GM12878 (cell line): ENCODE measurements around the gene MED13L. TPM values are rescaled to one million over a fixed set of nuclear protein-coding genes. Genes with fewer than 3 reads are reported as not detected.

Experiments used
- ATAC-seq: fragments of 200-7000 bp; cut with Tn5 transposase; 3 replicates; pipeline ENCODE4 v1.9.1; 2020; ENCODE audit warnings: mild to moderate bottlenecking, moderate library complexity
- BruUV-seq: library from RNA; stranded (reverse); fragments of 400-500 nt; replicated peaks from 2 replicates; lab custom pipeline; 2021; lab: Mats Ljungman, UMichigan
- CTCF ChIA-PET: fragments of 300-600 bp; sonication (Branson Sonifier 250); formaldehyde crosslinking; extraction: SDS; loops from one replicate; lab custom pipeline; 2021; ENCODE audit warnings: inconsistent platforms; lab: Yijun Ruan, JAX
- POLR2A ChIA-PET: fragments of 350-600 bp; formaldehyde crosslinking; extraction: SDS; loops from one replicate; lab custom pipeline; 2021; ENCODE audit warnings: inconsistent platforms; lab: Charles Lee
- RAD21 ChIA-PET: fragments of 300-600 bp; sonication (Branson Sonifier 250); formaldehyde crosslinking; loops from one replicate; lab custom pipeline; 2023; ENCODE audit warnings: antibody characterized with exemption; ENCODE audit not compliant: unreplicated experiment; lab: Charles Lee
- SMC1A ChIA-PET: fragments of 300-600 bp; sonication (Branson Sonifier 250); formaldehyde crosslinking; loops from one replicate; lab custom pipeline; 2023; ENCODE audit not compliant: unreplicated experiment, uncharacterized antibody; lab: Charles Lee
- DNase-seq: peaks from one replicate; pipeline ENCODE4 v3.0.0-alpha.2; 2011; ENCODE audit warnings: low read depth, low spot score
- FAIRE-seq: peaks from 3 replicates; lab custom pipeline; 2011; peaks lifted over from hg19 to GRCh38; lab: Jason Lieb, UNC
- H2AFZ ChIP-seq: 2 replicates; pipeline ENCODE4 v1.6.0; 2011; ENCODE audit warnings: low read depth, low read length, control low read depth; ENCODE audit not compliant: control insufficient read depth
- H3K27ac ChIP-seq: 2 replicates; pipeline ENCODE4 v1.5.1; 2011; ENCODE audit warnings: control low read depth; ENCODE audit not compliant: control insufficient read depth, insufficient read depth
- H3K27me3 ChIP-seq, 2 experiments: replicated peaks in 1 of 2; 2 replicates each; pipeline versions ENCODE4 v1.6.0 to v1.6.1; 2011; ENCODE audit warnings: low read length in 1 of 2; ENCODE audit not compliant: control insufficient read depth in 2 of 2, insufficient read depth in 2 of 2
- H3K36me3 ChIP-seq, 2 experiments: 2 replicates each; pipeline ENCODE4 v1.5.1; 2011; ENCODE audit warnings: low read length in 1 of 2; ENCODE audit not compliant: control insufficient read depth in 2 of 2, insufficient read depth in 2 of 2
- H3K4me1 ChIP-seq: 2 replicates; pipeline ENCODE4 v1.6.1; 2011; ENCODE audit warnings: mild to moderate bottlenecking, low read length, moderate library complexity, mixed read lengths; ENCODE audit not compliant: control insufficient read depth, insufficient read depth
- H3K4me2 ChIP-seq: 2 replicates; pipeline ENCODE4 v1.6.0; 2011; ENCODE audit warnings: control low read depth; ENCODE audit not compliant: control insufficient read depth, insufficient read depth
- H3K4me3 ChIP-seq: fragments of 200-600 bp; sonication (generic); 2 replicates; pipeline ENCODE4 v1.5.1; 2016
- H3K79me2 ChIP-seq: 2 replicates; pipeline ENCODE4 v1.6.0; 2011; ENCODE audit warnings: low read length; ENCODE audit not compliant: control insufficient read depth, insufficient read depth
- H3K9ac ChIP-seq: 2 replicates; pipeline ENCODE4 v1.8.0; 2011; ENCODE audit warnings: low read length, control low read depth, mixed read lengths; ENCODE audit not compliant: control insufficient read depth, insufficient read depth
- H3K9me3 ChIP-seq: replicated peaks from 3 replicates; pipeline ENCODE4 v1.5.1; 2011; ENCODE audit warnings: mild to moderate bottlenecking, low read length; ENCODE audit not compliant: control insufficient read depth, insufficient read depth
- H4K20me1 ChIP-seq: 2 replicates; pipeline ENCODE4 v1.6.0; 2011; ENCODE audit not compliant: control insufficient read depth, insufficient read depth
- ATF7 ChIP-seq: fragments of 450-650 bp; IDR thresholded peaks from 2 replicates; pipeline ENCODE4 v1.6.1; 2016; ENCODE audit warnings: low read depth, mild to moderate bottlenecking
- BACH1 ChIP-seq: fragments of 450-650 bp; IDR thresholded peaks from 2 replicates; pipeline ENCODE4 v1.6.1; 2017; ENCODE audit warnings: mild to moderate bottlenecking, borderline replicate concordance
- CBX3 ChIP-seq: fragments of 200-600 bp; sonication (generic); IDR thresholded peaks from 2 replicates; pipeline ENCODE4 v1.6.1; 2016; ENCODE audit warnings: low read depth, borderline replicate concordance
- CREM ChIP-seq: IDR thresholded peaks from 2 replicates; pipeline ENCODE4 v1.6.1; 2014; ENCODE audit warnings: antibody characterized with exemption, low read depth
- ESRRA ChIP-seq: IDR thresholded peaks from 2 replicates; pipeline ENCODE4 v1.6.1; 2012; ENCODE audit warnings: mild to moderate bottlenecking, low read length, improper control_type of control experiment
- GATAD2B ChIP-seq: fragments of 450-650 bp; conservative IDR thresholded peaks from 2 replicates; pipeline ENCODE4 v1.6.1; 2017; ENCODE audit warnings: low read depth, mild to moderate bottlenecking, moderate library complexity
- HCFC1 ChIP-seq: fragments of 150-350 bp; IDR thresholded peaks from 2 replicates; pipeline ENCODE4 v1.6.1; 2014; ENCODE audit warnings: low read length
- IKZF2 ChIP-seq, 2 experiments: fragments of 450-650 bp; IDR thresholded peaks; 2 replicates each; pipeline ENCODE4 v1.6.1; 2017; ENCODE audit warnings: mild to moderate bottlenecking in 2 of 2, moderate library complexity in 2 of 2
- NFXL1 ChIP-seq: fragments of 450-650 bp; IDR thresholded peaks from 2 replicates; pipeline ENCODE4 v1.6.1; 2017; ENCODE audit warnings: antibody characterized with exemption, mild to moderate bottlenecking, borderline replicate concordance
- POLR2AphosphoS5 ChIP-seq: IDR thresholded peaks from 2 replicates; pipeline ENCODE4 v1.6.1; 2011; ENCODE audit warnings: mild to moderate bottlenecking, low read length, inconsistent platforms
- RAD51 ChIP-seq: fragments of 450-650 bp; IDR thresholded peaks from 2 replicates; pipeline ENCODE4 v1.6.1; 2016; ENCODE audit warnings: moderate library complexity, mild to moderate bottlenecking, inconsistent platforms
- TCF7 ChIP-seq: IDR thresholded peaks from 2 replicates; pipeline ENCODE4 v1.6.1; 2014; ENCODE audit warnings: antibody characterized with exemption, borderline replicate concordance
- WGBS: methylation state at CpG from one replicate; pipeline ENCODE4 v1.1.6; 2016; ENCODE audit warnings: low lambda C conversion rate; ENCODE audit not compliant: insufficient replicate concordance, insufficient coverage; ENCODE audit errors: missing lambda C conversion rate; 5-methylcytosine and 5-hydroxymethylcytosine counted together
- in situ Hi-C: fragments of 300-500 bp; cut with MboI; formaldehyde crosslinking; loops from 9 replicates; pipeline ENCODE4 v1.14.3; 2018; ENCODE audit warnings: mixed read lengths
- intact Hi-C: fragments of 100-400 bp; cut with micrococcal nuclease; formaldehyde crosslinking; loops from one replicate; pipeline ENCODE4 v1.14.2; 2022; ENCODE audit not compliant: unreplicated experiment
- polyA plus RNA-seq, 11 experiments: library from polyadenylated mRNA; depleted of rRNA in 4 of 11; unstranded in 6 of 11; stranded (reverse) in 5 of 11; fragments of >200 nt; fragmentation: Nextera tagmentation in 4 of 11; fragmentation: Illumina TruSeq in 1 of 11; extraction: Ambion mirVana in 4 of 11; extraction: Trizol in 1 of 11; gene quantifications; 1 replicate in 1 of 11; 2 replicates in 10 of 11; pipeline versions ENCODE4 v1.2.1 to v1.2.3, GENCODE V29; 2011 to 2016; ENCODE audit warnings: inconsistent platforms in 2 of 11, missing spikeins in 2 of 11, low read depth in 1 of 11
- total RNA-seq, 4 experiments: library from RNA; depleted of rRNA in 3 of 4; stranded (reverse); fragments of >200 nt in 3 of 4; fragmentation: Illumina TruSeq in 1 of 4; extraction: Trizol in 1 of 4; gene quantifications; 2 replicates each; pipeline versions ENCODE4 v1.2.1 to v1.2.3, GENCODE V29; 2013 to 2021
- TF ChIP-seq, protein P1 (sequence below): fragments of 450-650 bp; IDR thresholded peaks from 2 replicates; pipeline ENCODE4 v1.6.1; 2018; ENCODE audit warnings: borderline replicate concordance, mild to moderate bottlenecking; ENCODE audit not compliant: partially characterized antibody
- TF ChIP-seq, protein P2 (sequence below): fragments of 450-650 bp; formaldehyde crosslinking; IDR thresholded peaks from 2 replicates; pipeline ENCODE4 v1.5.0; 2022; ENCODE audit warnings: mild to moderate bottlenecking, missing genetic modification characterization
- TF ChIP-seq, protein P3 (sequence below), 3 experiments: IDR thresholded peaks in 2 of 3; conservative IDR thresholded peaks in 1 of 3; 2 replicates each; pipeline ENCODE4 v1.5.1; 2011; ENCODE audit warnings: low read depth in 3 of 3, low read length in 3 of 3, mild to moderate bottlenecking in 3 of 3, control low read depth in 2 of 3, moderate library complexity in 2 of 3, inconsistent platforms in 1 of 3, mixed read lengths in 1 of 3; ENCODE audit not compliant: control insufficient read depth in 2 of 3, insufficient read depth in 1 of 3; ENCODE audit errors: extremely low read depth in 1 of 3
- TF ChIP-seq, protein P4 (sequence below): IDR thresholded peaks from 2 replicates; pipeline ENCODE4 v1.6.1; 2011; ENCODE audit warnings: mild to moderate bottlenecking, low read depth, low read length, moderate library complexity; ENCODE audit not compliant: insufficient replicate concordance

Gene MED13L
- total and polyA plus RNA-seq, 10 of the 15 experiments (the other 5 are each of a cell fraction or from before 2014, with no cell fraction given), result 3.7 to 30.1 (median 9.1) TPM

DNA sequence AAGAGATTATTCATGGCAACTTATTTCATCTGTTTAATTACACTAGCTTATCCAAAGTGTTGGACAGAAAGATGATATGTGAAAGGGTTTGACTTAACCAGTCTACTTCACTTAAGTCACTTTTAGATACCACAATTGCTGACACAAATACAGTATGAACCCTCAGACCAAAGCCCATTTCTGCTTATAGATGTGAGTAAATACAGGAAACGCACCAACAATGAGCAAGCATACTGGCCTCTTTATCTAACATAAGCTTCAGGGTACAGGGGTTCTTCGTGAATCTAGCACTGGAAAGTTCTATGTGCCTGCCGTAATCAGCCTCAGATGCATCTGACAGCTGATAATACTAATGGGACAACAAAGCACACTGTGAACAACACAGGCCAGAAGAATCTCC lies 209.6 kb downstream of the MED13L start:
- no peak overlapping the region for H3K9ac ChIP-seq
- no peak for DNase-seq
- no peak overlapping the region for H2AFZ ChIP-seq
- ChIA-PET CTCF (interaction anchor here (0.6 to 2.2 kb wide), 6 partner anchors 13 to 209 kb away, joined by 3 to 14 read pairs (median 4); no protein-coding TSS in a partner anchor), RAD21 (no interaction called here), SMC1A (interaction anchor here (1.1 to 1.2 kb wide), 3 partner anchors 19 to 641 kb away, joined by 3 to 6 read pairs (median 3); no protein-coding TSS in a partner anchor), POLR2A (no interaction called here)
- no peak overlapping the region for H3K4me2 ChIP-seq
- BruUV-seq, result no TSS peak
- H3K27ac ChIP-seq, result no peak overlapping the region
- H3K4me1 ChIP-seq, result no peaks in the 10 kb centered on the region
- WGBS, result 89% methylated on average over 3 of the region's 3 CpGs
- intact Hi-C loops, result loop anchor here (2.0 to 5.0 kb wide), 2 partner anchors 51 to 127 kb away; no protein-coding TSS in a partner anchor
- in situ Hi-C loops, result no loop called here
- H3K36me3 ChIP-seq, result no peaks in the 10 kb centered on the region
- H3K4me3 ChIP-seq, result no peak overlapping the region
- ATAC-seq, result no peak
- H3K79me2 ChIP-seq, result no peaks in the 10 kb centered on the region
- H3K9me3 ChIP-seq, result no peaks in the 10 kb centered on the region
- TF ChIP-seq, protein P1, sequence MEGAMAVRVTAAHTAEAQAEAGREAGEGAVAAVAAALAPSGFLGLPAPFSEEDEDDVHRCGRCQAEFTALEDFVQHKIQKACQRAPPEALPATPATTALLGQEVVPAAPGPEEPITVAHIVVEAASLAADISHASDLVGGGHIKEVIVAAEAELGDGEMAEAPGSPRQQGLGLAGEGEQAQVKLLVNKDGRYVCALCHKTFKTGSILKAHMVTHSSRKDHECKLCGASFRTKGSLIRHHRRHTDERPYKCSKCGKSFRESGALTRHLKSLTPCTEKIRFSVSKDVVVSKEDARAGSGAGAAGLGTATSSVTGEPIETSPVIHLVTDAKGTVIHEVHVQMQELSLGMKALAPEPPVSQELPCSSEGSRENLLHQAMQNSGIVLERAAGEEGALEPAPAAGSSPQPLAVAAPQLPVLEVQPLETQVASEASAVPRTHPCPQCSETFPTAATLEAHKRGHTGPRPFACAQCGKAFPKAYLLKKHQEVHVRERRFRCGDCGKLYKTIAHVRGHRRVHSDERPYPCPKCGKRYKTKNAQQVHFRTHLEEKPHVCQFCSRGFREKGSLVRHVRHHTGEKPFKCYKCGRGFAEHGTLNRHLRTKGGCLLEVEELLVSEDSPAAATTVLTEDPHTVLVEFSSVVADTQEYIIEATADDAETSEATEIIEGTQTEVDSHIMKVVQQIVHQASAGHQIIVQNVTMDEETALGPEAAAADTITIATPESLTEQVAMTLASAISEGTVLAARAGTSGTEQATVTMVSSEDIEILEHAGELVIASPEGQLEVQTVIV, result no peak
- TF ChIP-seq CBX3 (no peak), TCF7 (no peak), RAD51 (no peak), IKZF2 (IDR thresholded peaks at IDR 0.05) (no peak), POLR2AphosphoS5 (no peak), CREM (no peak), ESRRA (no peak), NFXL1 (no peak), ATF7 (no peak), GATAD2B (no peak), HCFC1 (no peak), BACH1 (no peak)
- TF ChIP-seq, protein P2, sequence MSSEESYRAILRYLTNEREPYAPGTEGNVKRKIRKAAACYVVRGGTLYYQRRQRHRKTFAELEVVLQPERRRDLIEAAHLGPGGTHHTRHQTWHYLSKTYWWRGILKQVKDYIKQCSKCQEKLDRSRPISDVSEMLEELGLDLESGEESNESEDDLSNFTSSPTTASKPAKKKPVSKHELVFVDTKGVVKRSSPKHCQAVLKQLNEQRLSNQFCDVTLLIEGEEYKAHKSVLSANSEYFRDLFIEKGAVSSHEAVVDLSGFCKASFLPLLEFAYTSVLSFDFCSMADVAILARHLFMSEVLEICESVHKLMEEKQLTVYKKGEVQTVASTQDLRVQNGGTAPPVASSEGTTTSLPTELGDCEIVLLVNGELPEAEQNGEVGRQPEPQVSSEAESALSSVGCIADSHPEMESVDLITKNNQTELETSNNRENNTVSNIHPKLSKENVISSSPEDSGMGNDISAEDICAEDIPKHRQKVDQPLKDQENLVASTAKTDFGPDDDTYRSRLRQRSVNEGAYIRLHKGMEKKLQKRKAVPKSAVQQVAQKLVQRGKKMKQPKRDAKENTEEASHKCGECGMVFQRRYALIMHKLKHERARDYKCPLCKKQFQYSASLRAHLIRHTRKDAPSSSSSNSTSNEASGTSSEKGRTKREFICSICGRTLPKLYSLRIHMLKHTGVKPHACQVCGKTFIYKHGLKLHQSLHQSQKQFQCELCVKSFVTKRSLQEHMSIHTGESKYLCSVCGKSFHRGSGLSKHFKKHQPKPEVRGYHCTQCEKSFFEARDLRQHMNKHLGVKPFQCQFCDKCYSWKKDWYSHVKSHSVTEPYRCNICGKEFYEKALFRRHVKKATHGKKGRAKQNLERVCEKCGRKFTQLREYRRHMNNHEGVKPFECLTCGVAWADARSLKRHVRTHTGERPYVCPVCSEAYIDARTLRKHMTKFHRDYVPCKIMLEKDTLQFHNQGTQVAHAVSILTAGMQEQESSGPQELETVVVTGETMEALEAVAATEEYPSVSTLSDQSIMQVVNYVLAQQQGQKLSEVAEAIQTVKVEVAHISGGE, result no peak
- TF ChIP-seq, protein P3, sequence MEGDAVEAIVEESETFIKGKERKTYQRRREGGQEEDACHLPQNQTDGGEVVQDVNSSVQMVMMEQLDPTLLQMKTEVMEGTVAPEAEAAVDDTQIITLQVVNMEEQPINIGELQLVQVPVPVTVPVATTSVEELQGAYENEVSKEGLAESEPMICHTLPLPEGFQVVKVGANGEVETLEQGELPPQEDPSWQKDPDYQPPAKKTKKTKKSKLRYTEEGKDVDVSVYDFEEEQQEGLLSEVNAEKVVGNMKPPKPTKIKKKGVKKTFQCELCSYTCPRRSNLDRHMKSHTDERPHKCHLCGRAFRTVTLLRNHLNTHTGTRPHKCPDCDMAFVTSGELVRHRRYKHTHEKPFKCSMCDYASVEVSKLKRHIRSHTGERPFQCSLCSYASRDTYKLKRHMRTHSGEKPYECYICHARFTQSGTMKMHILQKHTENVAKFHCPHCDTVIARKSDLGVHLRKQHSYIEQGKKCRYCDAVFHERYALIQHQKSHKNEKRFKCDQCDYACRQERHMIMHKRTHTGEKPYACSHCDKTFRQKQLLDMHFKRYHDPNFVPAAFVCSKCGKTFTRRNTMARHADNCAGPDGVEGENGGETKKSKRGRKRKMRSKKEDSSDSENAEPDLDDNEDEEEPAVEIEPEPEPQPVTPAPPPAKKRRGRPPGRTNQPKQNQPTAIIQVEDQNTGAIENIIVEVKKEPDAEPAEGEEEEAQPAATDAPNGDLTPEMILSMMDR (IDR thresholded peaks at IDR 0.05 in 2 of 3, conservative IDR thresholded peaks at IDR 0.05 in 1 of 3; ENCODE audit: control insufficient read depth in 2 of 3, extremely low read depth in 1 of 3, insufficient read depth in 1 of 3, low read depth in 3 of 3, low read length in 3 of 3), result no peak
- TF ChIP-seq, protein P4, sequence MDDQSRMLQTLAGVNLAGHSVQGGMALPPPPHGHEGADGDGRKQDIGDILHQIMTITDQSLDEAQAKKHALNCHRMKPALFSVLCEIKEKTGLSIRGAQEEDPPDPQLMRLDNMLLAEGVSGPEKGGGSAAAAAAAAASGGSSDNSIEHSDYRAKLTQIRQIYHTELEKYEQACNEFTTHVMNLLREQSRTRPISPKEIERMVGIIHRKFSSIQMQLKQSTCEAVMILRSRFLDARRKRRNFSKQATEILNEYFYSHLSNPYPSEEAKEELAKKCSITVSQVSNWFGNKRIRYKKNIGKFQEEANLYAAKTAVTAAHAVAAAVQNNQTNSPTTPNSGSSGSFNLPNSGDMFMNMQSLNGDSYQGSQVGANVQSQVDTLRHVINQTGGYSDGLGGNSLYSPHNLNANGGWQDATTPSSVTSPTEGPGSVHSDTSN, result no peak
- FAIRE-seq, result no peak
- H3K27me3 ChIP-seq, result no peaks in the 10 kb centered on the region
- H4K20me1 ChIP-seq, result no peaks in the 10 kb centered on the region
